B cell (primary cell): Measurements from ENCODE around the gene PELI2. TPM values are rescaled to one million over a fixed set of nuclear protein-coding genes. Genes with fewer than 3 reads are reported as not detected.

ENCODE experiments used
- ATAC-seq: fragments of 200-7000 bp; cut with Tn5 transposase; one replicate; pipeline ENCODE4 v1.10.0; 2021; ENCODE audit warnings: low read depth, mild to moderate bottlenecking, moderate number of reproducible peaks, moderate library complexity
- CTCF ChIA-PET: fragments of 350-600 bp; sonication (Branson Sonifier 250); formaldehyde crosslinking; loops from one replicate; lab custom pipeline; 2021; ENCODE audit warnings: antibody characterized with exemption, inconsistent platforms; lab: Charles Lee
- POLR2A ChIA-PET: fragments of 350-600 bp; sonication (Branson Sonifier 250); formaldehyde crosslinking; loops from one replicate; lab custom pipeline; 2021; ENCODE audit warnings: antibody characterized with exemption; lab: Charles Lee
- DNase-seq: peaks from one replicate; pipeline ENCODE4 v3.0.0; 2013
- H2AFZ ChIP-seq: 2 replicates; pipeline ENCODE4 v1.6.1; 2012; ENCODE audit warnings: mild to moderate bottlenecking, low read depth, low read length; ENCODE audit not compliant: insufficient read depth, poor library complexity, severe bottlenecking
- H3K27ac ChIP-seq, 2 donors: 1 replicate in 1 of 2; 2 replicates in 1 of 2; pipeline ENCODE4 v1.5.1; 2012 to 2013; ENCODE audit warnings: low read length in 2 of 2, mild to moderate bottlenecking in 2 of 2, moderate library complexity in 1 of 2
- H3K27me3 ChIP-seq, 4 experiments: fragments of 200-600 bp in 1 of 4; sonication (generic) in 1 of 4; replicated peaks in 1 of 4; 1 replicate in 2 of 4; 2 replicates in 2 of 4; pipeline versions ENCODE4 v1.6.1 to v1.7.0; 2013 to 2016; ENCODE audit warnings: low read length in 3 of 4, mild to moderate bottlenecking in 2 of 4, mixed read lengths in 1 of 4, moderate library complexity in 1 of 4; ENCODE audit not compliant: insufficient read depth in 4 of 4, control insufficient read depth in 3 of 4; ENCODE audit errors: control extremely low read depth in 1 of 4
- H3K36me3 ChIP-seq, 2 experiments: replicated peaks in 1 of 2; 1 replicate in 1 of 2; 2 replicates in 1 of 2; pipeline versions ENCODE4 v1.6.1 to v1.7.1; 2013; ENCODE audit warnings: low read length in 1 of 2; ENCODE audit not compliant: insufficient read depth in 2 of 2, control insufficient read depth in 1 of 2; ENCODE audit errors: control extremely low read depth in 1 of 2, extremely low read depth in 1 of 2
- H3K4me1 ChIP-seq, 2 donors: fragments of 200-600 bp in 1 of 2; sonication (generic) in 1 of 2; 1 replicate in 1 of 2; 2 replicates in 1 of 2; pipeline versions ENCODE4 v1.5.1 to v1.6.1; 2013 to 2017; ENCODE audit warnings: low read length in 2 of 2; ENCODE audit not compliant: control insufficient read depth in 2 of 2, insufficient read depth in 2 of 2
- H3K4me2 ChIP-seq: replicated peaks from 2 replicates; pipeline ENCODE3; 2012; ENCODE audit warnings: mild to moderate bottlenecking, low read depth, low read length; ENCODE audit not compliant: poor library complexity, severe bottlenecking
- H3K4me3 ChIP-seq, 5 experiments: fragments of 200-600 bp in 1 of 5; sonication (generic) in 1 of 5; 1 replicate in 3 of 5; 2 replicates in 2 of 5; pipeline versions ENCODE4 v1.5.1 to v1.7.0; 2011 to 2016; ENCODE audit warnings: low read length in 4 of 5, mild to moderate bottlenecking in 4 of 5, low read depth in 2 of 5, control low read depth in 1 of 5, moderate library complexity in 1 of 5; ENCODE audit not compliant: insufficient read depth in 1 of 5; ENCODE audit errors: control extremely low read depth in 1 of 5, extremely low read depth in 1 of 5
- H3K79me2 ChIP-seq: fragments of 200-600 bp; sonication (generic); one replicate; pipeline ENCODE4 v1.6.0; 2016; ENCODE audit warnings: low read length; ENCODE audit not compliant: control insufficient read depth, insufficient read depth
- H3K9ac ChIP-seq: fragments of 200-600 bp; sonication (generic); 2 replicates; pipeline ENCODE4 v1.6.1; 2017; ENCODE audit warnings: mild to moderate bottlenecking, low read length, moderate library complexity
- H3K9me3 ChIP-seq, 3 donors: one replicate each; pipeline versions ENCODE4 v1.6.1 to v1.7.1; 2013; ENCODE audit warnings: low read length in 2 of 3; ENCODE audit not compliant: control insufficient read depth in 2 of 3, insufficient read depth in 1 of 3; ENCODE audit errors: control extremely low read depth in 1 of 3
- H4K20me1 ChIP-seq: 2 replicates; pipeline ENCODE4 v1.6.0; 2012; ENCODE audit warnings: mild to moderate bottlenecking, low read length; ENCODE audit not compliant: insufficient read depth, control insufficient read depth, poor library complexity, severe bottlenecking
- H3K27ac Mint-ChIP-seq: one replicate; pipeline ENCODE4 v1.8.0; 2021; ENCODE audit warnings: mixed read lengths
- H3K27me3 Mint-ChIP-seq: one replicate; pipeline ENCODE4 v1.8.0; 2021; ENCODE audit warnings: mixed read lengths
- H3K4me1 Mint-ChIP-seq: one replicate; pipeline ENCODE4 v1.8.0; 2021; ENCODE audit warnings: mixed read lengths
- H3K4me3 Mint-ChIP-seq: one replicate; pipeline ENCODE4 v1.8.0; 2021; ENCODE audit warnings: mixed read lengths
- H3K9me3 Mint-ChIP-seq: one replicate; pipeline ENCODE4 v1.8.0; 2022; ENCODE audit warnings: mixed read lengths; ENCODE audit not compliant: insufficient read depth
- CTCF ChIP-seq: fragments of 200-600 bp; IDR thresholded peaks from one replicate; pipeline ENCODE4 v1.8.0; 2022; ENCODE audit warnings: antibody characterized with exemption, mild to moderate bottlenecking
- EZH2 ChIP-seq: IDR thresholded peaks from 2 replicates; pipeline ENCODE4 v1.6.1; 2012; ENCODE audit warnings: borderline replicate concordance, low read depth, mild to moderate bottlenecking, moderate library complexity, low read length; ENCODE audit not compliant: insufficient read depth, poor library complexity, severe bottlenecking
- WGBS: methylation state at CpG from one replicate; pipeline ENCODE4 v1.1.5; 2013; ENCODE audit warnings: missing lambda C conversion rate; ENCODE audit not compliant: insufficient coverage; 5-methylcytosine and 5-hydroxymethylcytosine counted together
- intact Hi-C: fragments of 100-400 bp; cut with micrococcal nuclease; formaldehyde crosslinking; loops from one replicate; pipeline ENCODE4 v1.10.0; 2022
- polyA plus RNA-seq: library from polyadenylated mRNA; depleted of rRNA; stranded (reverse); fragments of >200 nt; gene quantifications from 2 replicates; pipeline ENCODE4 v1.2.3, GENCODE V29; 2012
- total RNA-seq, 2 donors: library from RNA; stranded (reverse); fragments of 120-200 nt in 1 of 2; gene quantifications; 1 replicate in 1 of 2; 2 replicates in 1 of 2; pipeline versions ENCODE4 v1.2.3 to v1.2.4, GENCODE V29; 2013 to 2022

Gene PELI2
- total and polyA plus RNA-seq, 2 donors (not counting 1 experiment from before 2014, with no cell fraction given) = 5.7 to 13.4 TPM

- no peak overlapping the region for H3K4me3 Mint-ChIP-seq
- ChIA-PET CTCF (no interaction called here), POLR2A (no interaction called here)
- H3K9me3 ChIP-seq = no peaks in the 10 kb centered on the region
- no peak for TF ChIP-seq EZH2
- TF ChIP-seq CTCF = no peak
- no peaks in the 10 kb centered on the region for H3K4me1 ChIP-seq
- no peak overlapping the region for H3K27ac Mint-ChIP-seq
- no peaks in the 10 kb centered on the region for H4K20me1 ChIP-seq
- H3K27me3 Mint-ChIP-seq = peaks cover 20% of the 10 kb centered on the region
- no peaks in the 10 kb centered on the region for H3K9me3 Mint-ChIP-seq
- no peaks in the 10 kb centered on the region for H3K4me1 Mint-ChIP-seq
- ATAC-seq (no peak), DNase-seq (no peak)
- no peak overlapping the region for H3K4me3 ChIP-seq
- H3K27ac ChIP-seq = no peak overlapping the region
- intact Hi-C loops = no loop called here
- H3K36me3 ChIP-seq = no peaks in the 10 kb centered on the region
- H3K79me2 ChIP-seq = no peaks in the 10 kb centered on the region
- WGBS = 83% methylated on average over 6 of the region's 11 CpGs
- H2AFZ ChIP-seq = no peak overlapping the region
- H3K27me3 ChIP-seq = peaks cover 0 to 5% (median 1%) of the 10 kb centered on the region in 4 experiments
- H3K4me2 ChIP-seq = no peak overlapping the region
- H3K9ac ChIP-seq = no peak overlapping the region
Observed at GRCh38 chr14:56087671-56088471, 30.3 kb upstream of the PELI2 start.

- H3K36me3 ChIP-seq = no peaks in the 10 kb centered on the region
- intact Hi-C loops = no loop called here
- H3K9ac ChIP-seq = no peak overlapping the region
- Mint-ChIP-seq H3K4me3 (no peak overlapping the region), H3K4me1 (no peaks in the 10 kb centered on the region), H3K9me3 (no peaks in the 10 kb centered on the region), H3K27ac (no peak overlapping the region), H3K27me3 (peaks cover 17% of the 10 kb centered on the region)
- no peaks in the 10 kb centered on the region for H4K20me1 ChIP-seq
- 92% methylated on average over 2 of the region's 3 CpGs for WGBS
- no peak overlapping the region for H3K4me2 ChIP-seq
- POLR2A ChIA-PET = no interaction called here
- no peak for TF ChIP-seq CTCF
- TF ChIP-seq EZH2 = no peak
- no peaks in the 10 kb centered on the region for H3K4me1 ChIP-seq
- ATAC-seq (no peak), DNase-seq (no peak)
- H3K79me2 ChIP-seq = no peaks in the 10 kb centered on the region
- no peaks in the 10 kb centered on the region for H3K9me3 ChIP-seq
- peaks cover 0 to 5% (median 1%) of the 10 kb centered on the region in 4 experiments for H3K27me3 ChIP-seq
- H3K4me3 ChIP-seq = no peak overlapping the region
- CTCF ChIA-PET = no interaction called here
- no peak overlapping the region for H3K27ac ChIP-seq
- no peak overlapping the region for H2AFZ ChIP-seq
Observed at GRCh38 chr14:56088941-56089340, 29.3 kb upstream of the PELI2 start.
